HG02678 (cell line): ENCODE measurements around the gene KDM5D.
A peak's percentile ranks its signal among the peaks of the same experiment; 100 is the strongest.

Experiments
- ATAC-seq: cut with Tn5 transposase; IDR thresholded peaks from one replicate; pipeline ENCODE4 v1.9.1; 2021; ENCODE audit warnings: mild to moderate bottlenecking, moderate library complexity; ENCODE audit not compliant: unreplicated experiment

Gene KDM5D

GRCh38 chrY:19744381-19745378 is at the start of gene KDM5D:
Gene KDM5D, minus strand, starts transcription at chrY:19744726. Its CDS starts 192 bp downstream, at chrY:19744534.
- peak; percentile 78 for ATAC-seq

DNA sequence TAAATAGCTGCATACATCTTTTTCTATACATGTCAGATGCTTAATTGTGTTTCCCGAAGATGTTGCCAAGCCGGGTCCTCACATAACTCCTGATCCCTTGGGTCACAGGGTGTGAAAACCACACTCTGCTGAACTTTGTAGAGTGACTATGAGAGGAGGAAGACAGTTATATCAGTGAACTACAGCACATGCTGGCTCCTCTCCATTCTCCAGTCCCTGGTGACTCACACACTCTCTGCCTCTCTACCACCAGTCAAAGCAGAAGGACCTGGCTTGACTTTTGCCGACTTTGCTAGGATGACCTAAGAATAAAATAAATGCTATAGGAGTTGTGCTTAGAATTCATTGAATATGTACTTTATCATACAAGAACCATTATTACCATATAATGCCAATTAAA is 23.8 kb upstream of the KDM5D start:
- no peak for ATAC-seq

DNA sequence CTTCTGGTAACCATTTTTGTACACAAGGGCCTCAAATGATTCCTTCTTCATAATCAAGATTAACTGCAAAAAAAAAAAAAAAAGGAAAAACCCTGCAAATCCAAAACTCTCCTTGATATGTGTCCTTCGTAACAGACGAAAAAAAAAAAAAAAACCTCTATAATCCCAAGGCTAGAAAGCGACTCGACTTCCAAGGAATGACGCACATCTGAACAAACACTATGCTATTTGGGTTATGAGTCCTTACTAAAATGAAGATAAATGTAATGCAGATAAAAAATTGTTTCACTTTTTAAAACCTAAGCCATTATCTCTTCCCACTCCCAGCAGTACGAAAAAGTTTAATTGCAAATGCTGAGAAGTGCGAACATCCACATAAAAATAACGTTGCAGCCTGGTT is 1.2 kb downstream of the KDM5D start:
- no peak for ATAC-seq

- ATAC-seq = no peak
Measured at GRCh38 chrY:19742153-19742552, 2.4 kb downstream of the KDM5D start.

DNA sequence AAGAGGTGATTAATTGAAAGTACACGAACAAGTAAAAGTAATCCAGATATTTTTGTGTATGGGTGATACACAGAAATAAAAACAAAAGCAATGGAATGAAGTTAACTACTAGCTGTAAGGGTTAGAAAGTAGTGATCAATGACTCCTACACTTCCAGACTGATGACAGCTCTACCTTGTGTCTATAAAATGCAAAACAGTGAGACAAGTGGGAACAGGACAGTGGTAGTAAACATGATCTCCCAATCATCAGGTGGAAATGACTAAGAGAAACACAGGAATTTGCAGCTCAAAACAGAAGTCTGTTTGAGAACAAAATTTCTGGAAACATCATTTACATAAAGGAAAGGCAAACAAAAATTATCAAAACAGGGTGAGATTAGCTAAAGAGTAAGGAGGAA is 10.1 kb downstream of the KDM5D start:
- ATAC-seq = no peak

DNA sequence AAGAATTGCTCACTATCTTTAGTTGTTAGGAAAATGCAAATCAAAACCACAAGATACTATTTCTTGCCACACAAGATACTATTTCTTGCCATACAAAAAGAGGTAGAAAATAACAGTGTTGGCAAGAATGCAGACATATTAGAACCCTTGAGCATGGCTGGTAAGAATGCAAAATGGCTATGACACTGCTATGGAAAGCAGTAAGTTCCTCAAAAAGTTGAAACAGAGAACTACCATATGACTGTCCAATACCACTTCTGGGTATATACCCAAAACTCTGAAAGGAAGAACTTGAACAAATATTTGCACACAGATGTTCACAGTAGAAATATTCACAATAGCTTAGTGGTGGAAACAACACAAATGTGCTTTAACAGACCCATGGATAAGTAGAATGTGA is 26.6 kb downstream of the KDM5D start:
- peak; percentile 92 for ATAC-seq

DNA sequence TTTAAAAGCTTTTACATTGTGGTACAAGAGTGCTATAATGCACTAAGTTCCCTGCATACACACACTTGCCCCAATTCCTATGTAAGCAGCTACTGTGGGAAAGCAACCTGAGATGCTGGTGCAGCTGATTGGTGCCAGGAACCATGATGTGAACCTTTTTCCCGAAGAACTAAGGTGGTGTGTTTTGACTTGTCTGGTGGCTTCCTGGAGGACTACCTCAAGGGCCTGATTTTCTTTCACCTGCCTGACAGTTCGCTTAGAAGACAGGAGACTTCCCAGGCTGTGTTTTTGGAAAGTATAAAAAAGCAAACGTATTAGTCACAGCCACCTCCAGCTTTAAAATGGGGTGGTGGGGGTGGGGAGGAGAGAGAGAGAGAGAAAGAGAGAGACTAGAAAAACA is 27.4 kb downstream of the KDM5D start:
- no peak for ATAC-seq

GRCh38 chrY:19715226-19715625 is 29.3 kb downstream of the KDM5D start:
- ATAC-seq = no peak

DNA sequence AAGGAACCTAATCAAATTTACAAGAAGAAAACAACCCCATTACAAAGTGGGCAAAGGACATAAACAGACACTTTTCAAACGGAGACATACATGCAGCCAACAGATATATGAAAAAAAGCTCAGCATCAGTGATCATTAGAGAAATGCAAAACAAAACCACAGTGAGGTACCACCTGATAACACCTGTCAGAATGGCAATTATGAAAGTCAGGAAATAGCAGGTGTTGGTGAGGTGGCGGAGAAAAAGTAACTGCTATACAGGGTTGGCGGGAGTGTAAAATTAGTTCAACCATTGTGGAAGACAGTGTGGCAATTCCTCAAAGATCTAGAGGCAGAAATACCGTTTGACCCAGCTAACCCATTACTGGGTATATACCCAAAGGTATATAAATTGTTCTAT is 31.1 kb downstream of the KDM5D start:
- ATAC-seq = peak; percentile 50

DNA sequence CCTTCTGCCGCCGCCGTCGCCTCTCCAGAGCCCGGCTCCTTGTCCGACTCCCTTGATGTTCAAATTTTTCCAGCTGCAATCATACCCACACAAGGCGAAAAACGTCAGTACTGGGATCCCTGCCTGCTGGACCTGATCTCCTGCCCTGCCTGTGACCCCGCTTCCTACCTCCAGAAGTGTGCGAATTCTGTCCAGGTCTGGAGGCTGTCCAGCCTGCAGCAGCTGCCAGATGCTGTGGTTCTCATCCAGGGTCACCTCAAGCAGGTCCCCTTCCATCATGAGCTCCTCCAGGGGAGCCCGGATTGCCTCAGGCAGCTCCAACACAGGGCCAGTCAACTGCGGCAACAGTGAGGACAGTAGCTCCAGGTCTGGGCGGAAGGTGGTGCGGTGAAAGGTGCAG is 38.3 kb downstream of the KDM5D start:
- no peak for ATAC-seq

GRCh38 chrY:19698495-19698894 is 46.0 kb downstream of the KDM5D start:
- no peak for ATAC-seq

DNA sequence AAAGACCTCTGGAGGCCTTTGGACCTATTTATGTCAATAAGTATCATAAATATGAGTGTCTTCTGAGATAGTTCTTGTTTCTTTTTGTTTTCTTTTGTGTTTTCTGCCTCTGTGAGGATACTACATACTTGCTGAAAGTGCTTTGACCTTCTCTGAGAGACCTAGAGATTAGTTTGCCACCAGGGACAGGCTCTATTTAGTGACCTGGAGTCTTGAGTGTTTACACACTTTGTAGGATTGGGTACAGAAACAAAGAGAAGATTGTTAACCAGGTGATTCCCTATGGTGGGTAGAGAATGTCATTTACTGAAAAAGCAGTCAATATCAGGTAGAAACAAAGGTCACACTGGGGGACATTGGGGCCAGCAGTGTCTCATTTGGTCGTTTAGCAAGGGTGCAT is 63.7 kb downstream of the KDM5D start:
- no peak for ATAC-seq
